ENCODE measurements around the gene SLC6A7.

SLC6A7 gene

DNA sequence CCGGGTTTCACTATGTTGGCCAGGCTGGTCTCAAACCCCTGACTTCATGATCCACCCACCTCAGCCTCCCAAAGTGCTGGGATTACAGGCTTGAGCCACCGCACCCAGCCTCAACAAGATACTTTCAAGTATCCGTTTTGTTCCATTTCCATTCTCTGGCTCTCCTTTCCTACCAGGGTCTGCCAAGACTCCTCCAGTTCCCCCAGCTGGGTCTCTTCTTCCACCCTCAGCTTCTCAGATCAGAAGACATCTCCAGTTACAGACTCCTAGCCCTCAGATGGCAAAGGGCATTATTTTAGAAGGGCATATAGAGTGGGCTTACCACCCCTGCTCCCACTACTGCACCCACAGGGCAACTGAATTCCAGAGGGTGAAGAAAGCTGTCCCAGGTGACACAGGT, 32.7 kb upstream of the SLC6A7 start:
- TF ChIP-seq, protein P1, sequence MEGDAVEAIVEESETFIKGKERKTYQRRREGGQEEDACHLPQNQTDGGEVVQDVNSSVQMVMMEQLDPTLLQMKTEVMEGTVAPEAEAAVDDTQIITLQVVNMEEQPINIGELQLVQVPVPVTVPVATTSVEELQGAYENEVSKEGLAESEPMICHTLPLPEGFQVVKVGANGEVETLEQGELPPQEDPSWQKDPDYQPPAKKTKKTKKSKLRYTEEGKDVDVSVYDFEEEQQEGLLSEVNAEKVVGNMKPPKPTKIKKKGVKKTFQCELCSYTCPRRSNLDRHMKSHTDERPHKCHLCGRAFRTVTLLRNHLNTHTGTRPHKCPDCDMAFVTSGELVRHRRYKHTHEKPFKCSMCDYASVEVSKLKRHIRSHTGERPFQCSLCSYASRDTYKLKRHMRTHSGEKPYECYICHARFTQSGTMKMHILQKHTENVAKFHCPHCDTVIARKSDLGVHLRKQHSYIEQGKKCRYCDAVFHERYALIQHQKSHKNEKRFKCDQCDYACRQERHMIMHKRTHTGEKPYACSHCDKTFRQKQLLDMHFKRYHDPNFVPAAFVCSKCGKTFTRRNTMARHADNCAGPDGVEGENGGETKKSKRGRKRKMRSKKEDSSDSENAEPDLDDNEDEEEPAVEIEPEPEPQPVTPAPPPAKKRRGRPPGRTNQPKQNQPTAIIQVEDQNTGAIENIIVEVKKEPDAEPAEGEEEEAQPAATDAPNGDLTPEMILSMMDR (IDR thresholded peaks at IDR 0.05) = no peak

DNA sequence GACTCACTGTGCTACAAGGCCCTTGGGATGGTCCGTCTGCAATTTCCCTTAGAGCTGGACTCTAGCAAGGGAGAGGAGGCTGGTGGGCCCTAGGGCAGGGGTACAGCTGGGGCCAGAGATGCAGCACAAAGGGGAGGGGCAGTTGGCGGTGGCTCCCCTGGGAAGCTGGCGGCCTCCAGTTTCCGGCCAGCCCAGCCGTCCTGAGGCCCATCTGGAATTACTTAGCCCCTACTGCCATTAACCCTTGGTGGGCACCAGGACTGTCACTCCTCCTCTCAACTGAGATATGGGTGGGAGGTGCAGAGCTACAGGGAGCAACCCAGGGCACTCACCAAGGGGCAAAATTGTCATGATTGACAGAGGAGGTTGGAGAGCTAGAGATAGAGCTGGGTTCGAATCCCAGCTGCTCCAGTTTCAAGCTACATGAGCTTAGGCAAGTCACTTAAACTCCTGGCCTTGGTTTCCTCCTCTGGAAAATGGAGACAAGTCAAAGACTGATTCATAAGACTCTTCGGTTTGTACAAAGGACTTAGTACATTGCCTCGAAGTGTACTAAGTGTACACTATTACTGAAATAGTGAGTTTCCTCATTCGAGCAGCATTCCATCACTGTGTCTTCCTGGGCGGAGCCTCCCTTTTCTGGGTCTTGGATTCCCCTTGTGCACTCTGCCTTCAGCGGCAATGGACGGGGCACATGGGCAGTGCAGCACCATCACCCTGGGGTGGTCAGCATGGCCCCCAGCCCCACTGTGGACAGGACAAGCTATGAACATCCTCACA, 31.5 kb upstream of the SLC6A7 start:
- TF ChIP-seq, protein P1 (IDR thresholded peaks at IDR 0.05) = no peak

GRCh38 chr5:150159031-150159430, 30.8 kb upstream of the SLC6A7 start:
- TF ChIP-seq, protein P1 (IDR thresholded peaks at IDR 0.05) = no peak

DNA sequence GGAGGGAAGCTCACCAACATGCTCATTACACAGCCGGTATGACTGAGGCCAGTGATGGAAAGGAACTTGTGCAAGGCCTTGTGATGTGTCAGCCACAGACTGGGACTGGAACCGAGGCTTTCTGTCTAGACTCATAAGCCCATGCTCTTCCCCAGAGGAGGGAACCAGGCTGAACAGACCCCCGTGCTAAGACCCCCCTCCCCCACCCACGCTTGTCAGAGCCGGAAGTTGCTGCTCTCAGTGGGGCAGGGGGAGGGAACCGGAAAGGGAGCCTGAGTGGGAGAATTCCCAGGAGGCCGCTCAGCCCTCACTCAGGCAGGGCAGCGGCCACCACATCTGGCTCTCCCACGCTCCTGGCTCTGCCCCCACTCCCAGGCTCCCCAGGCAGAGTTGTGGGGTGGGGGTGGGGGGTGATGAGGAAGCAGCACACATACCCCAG, 30.1 kb upstream of the SLC6A7 start:
- TF ChIP-seq, protein P1 (IDR thresholded peaks at IDR 0.05) = no peak

DNA sequence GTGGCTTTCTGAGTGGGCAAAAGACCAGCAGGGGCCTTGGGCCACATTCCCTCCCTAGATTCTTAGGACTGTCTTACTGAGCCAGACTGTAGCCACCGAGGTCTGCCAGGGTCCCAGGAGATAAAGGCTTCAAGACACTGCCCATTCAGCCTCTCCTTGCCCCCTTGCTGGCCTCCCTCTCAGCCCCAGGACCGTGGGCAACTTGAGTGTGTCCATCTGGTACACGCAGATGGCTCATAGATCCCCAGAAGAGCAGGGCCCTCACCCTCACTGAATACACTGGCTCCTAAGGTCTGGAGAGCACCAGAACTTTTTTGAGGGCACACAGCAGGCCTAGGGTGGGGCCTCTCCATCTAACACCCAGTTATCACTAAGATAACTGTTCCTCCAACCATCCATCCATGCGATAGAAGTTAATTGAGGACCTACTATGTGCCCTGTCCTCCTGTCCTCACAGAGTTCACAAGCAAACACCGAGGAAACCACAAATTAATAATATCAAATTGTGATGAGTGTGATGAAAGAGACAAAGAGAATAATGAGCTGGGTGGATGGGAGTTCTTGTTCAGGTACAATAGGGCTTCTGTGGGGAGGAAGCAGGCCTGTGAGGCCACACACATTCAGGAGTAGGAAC, 29.3 kb upstream of the SLC6A7 start:
- TF ChIP-seq, protein P1 (IDR thresholded peaks at IDR 0.05) = no peak

DNA sequence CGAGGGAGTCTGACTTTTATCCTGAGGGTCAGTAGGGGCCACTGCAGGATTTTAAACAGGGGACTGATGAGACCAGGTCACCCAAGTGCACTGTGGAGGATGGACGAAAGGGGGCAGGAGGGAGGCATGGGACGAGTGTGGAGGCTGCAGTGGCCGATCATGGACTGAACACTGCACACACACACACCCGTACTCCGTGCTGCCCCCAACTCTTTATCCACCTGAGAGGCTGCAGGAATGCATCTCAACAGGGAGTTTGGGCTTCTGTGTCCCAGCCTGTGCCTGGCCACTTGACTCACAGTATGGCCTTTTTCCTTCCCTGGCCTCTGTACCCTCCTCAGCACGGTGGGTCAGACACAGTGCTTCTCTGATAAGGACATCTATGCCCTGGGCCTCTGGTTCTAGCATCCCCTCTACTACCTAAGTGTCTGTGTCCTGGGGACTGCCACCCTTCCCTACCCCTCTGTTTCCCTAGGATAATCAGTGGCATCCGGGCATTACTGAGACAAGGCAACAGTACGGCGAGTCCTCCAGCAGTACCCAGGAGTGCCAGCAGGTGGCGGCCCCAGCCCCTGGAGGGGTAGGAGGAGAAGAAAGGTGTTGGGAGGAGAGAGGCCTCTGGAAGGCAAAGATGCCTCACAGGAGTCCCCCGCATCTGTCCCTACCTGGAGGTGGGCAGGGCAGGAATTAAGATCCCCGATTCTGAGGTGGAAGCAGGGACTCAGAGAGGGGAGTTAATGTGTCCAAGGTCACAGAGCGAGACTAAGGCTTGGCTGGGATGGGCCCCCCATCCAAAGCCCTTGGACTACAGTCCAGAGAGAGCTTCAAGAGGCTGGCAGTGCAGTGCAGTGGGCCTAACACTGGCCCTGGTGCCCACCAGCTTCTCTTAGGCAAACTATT, 28.4 kb upstream of the SLC6A7 start:
- TF ChIP-seq, protein P1 (IDR thresholded peaks at IDR 0.05) = peak; percentile 92

DNA sequence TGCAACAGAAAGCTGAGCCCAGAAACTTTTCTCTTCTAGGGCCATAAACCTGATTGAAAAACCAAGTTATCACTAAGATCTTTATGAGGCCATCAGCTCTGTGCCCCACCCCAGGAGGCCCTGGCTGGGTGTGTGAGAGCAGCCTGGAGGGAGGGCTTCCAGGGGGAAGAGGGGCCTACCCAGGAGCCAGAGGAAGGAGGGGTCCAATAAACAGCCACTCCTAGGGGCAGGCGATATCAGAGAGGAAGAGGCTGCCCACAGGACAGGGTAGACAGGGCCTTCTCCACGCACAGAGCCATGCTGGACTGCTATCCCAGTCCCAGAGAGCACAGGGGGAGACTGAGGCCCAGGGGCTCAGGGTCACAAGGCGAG, 27.7 kb upstream of the SLC6A7 start:
- TF ChIP-seq, protein P1 (IDR thresholded peaks at IDR 0.05) = no peak
